AG09319 (cell line): ENCODE results near the gene C1GALT1C1L.

Experiments
- DNase-seq: peaks from one replicate; pipeline ENCODE4 v3.0.0-alpha.2; 2010; ENCODE audit warnings: low read depth; ENCODE audit errors: extremely low read depth
- TF ChIP-seq, protein P1 (sequence below): IDR thresholded peaks from 2 replicates; pipeline ENCODE4 v1.5.1; 2011; ENCODE audit warnings: low read depth, mild to moderate bottlenecking, inconsistent platforms, low read length, moderate library complexity

Gene C1GALT1C1L

DNA sequence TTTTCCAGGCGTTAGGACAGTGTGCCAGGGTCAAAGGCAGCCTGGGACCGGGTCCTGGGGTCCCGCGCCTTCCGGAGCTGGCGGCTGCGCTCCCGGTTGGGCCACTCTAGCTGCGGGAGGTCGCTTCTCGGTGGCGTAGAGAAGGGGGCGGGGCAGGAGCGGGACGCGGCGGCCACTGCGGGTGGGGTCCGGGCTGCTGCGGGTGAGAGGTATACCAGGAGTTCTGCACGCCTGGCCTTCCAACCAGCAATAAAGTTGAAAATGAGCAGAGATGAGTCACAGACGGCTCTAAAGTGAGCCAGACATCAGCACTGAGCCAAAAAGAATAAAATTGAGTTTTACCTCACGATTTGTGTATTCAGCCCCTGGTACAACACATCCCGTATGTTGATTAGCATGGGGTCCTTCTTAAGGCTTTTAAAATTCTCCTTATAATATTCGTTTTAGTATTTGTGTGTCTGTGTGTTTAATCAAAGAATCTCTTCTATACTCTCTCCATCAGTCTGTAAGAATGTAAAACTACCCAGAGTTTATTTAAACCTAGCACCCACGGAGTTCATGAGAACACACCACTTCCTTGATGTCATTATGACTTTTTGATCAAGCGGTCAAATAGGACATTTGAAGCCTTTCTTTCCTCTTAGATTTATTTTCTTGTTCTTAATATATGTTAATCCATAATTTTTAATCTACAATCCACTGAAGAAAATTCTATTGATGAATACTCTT lies at the start of gene C1GALT1C1L:
Gene C1GALT1C1L, minus strand, starts transcription at position 108 of the 729 bp plus-strand sequence. Its CDS starts 107 bp downstream, at position 1.
- TF ChIP-seq, protein P1, sequence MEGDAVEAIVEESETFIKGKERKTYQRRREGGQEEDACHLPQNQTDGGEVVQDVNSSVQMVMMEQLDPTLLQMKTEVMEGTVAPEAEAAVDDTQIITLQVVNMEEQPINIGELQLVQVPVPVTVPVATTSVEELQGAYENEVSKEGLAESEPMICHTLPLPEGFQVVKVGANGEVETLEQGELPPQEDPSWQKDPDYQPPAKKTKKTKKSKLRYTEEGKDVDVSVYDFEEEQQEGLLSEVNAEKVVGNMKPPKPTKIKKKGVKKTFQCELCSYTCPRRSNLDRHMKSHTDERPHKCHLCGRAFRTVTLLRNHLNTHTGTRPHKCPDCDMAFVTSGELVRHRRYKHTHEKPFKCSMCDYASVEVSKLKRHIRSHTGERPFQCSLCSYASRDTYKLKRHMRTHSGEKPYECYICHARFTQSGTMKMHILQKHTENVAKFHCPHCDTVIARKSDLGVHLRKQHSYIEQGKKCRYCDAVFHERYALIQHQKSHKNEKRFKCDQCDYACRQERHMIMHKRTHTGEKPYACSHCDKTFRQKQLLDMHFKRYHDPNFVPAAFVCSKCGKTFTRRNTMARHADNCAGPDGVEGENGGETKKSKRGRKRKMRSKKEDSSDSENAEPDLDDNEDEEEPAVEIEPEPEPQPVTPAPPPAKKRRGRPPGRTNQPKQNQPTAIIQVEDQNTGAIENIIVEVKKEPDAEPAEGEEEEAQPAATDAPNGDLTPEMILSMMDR, result no peak
- no peak for DNase-seq

DNA sequence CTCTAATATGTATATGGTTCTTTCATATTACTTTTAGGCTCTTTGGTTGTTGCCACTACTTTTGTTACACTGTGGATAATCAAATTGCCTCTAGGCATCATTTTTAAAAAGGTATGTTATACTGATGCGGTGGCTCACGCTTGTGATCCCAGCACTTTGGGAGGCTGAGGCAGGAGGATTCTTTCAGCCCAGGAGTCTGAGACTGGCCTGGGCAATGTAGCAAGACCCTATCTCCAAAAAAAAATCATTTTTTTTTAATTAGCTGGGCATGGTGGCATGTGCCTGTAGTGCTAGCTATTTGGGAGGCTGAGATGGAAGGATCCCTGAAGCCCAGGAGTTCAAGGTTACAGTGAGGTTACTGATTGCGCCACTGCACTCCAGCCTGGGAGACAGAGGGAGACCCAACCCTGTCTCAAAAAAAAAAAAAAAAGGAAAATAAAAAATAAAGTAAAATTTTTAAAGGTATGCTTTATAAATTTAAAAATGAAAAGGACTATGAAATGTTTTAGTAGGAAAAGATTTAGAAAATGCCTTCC lies 49.5 kb upstream of the C1GALT1C1L start:
- no peak for DNase-seq
- TF ChIP-seq, protein P1, result no peak

DNA sequence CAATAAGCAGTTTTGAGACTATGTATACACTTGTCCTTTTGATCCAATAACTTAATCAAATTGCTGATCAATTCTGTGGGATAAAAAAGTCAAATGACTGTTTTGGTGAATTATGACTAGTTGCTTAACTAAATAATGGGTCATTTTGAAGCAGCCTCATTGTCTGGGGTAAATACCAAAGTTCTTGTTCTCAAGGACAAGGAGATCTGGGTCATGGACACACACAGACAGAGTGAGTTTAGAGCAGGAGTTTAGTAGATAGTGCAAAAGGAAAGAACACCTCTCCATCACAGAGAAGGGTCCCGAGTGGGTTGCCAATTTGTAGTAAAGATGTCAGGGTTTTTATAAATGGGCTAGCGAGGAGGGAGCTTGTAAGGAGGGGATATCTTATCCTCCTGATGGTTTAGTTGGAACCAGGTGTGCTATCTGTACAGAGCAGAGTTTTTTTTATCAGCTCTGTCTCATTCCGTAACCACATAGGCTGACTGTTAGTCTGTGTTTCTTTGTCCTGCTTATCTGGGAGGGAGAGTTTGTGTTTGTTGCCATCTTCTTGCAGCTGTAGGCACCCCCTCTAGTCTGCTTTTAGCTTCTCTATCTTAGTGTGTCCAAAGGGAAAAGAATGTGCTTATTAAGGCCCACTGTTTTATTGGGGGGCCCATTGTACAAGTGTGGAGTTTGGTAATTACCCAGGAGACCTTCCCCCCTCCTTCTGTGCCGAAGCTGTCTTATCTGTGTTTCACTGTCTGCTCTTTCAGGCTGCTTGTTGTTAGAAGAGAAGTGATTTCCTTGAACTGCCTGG lies 48.7 kb upstream of the C1GALT1C1L start:
- DNase-seq, result no peak
- TF ChIP-seq, protein P1, result no peak

DNA sequence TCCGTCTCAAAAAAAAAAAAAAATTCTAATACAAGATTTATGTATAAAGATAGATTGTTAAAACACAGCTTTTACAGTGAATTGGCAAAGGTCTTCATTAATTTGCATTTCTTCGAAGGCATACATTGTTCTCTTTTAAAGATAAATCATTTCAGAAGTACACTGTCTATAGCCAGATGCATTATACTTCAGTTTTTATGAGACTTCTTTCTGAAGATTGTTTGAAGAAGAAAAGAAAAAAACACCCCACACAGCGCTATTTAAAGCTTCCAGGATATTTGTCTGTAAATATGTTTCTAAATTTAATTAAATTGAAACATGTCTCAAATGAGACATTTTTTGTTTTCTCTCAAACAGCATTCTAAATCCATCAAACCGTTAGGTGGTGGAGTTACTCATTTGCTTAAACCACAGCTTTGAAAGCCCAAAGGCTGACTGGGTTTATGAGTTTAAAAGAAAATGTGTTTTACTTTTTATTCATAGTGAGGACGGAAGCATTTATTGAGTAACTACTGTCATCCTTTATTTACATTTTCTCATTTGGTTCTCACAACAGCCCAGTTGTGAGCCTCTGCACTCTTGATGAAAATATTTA lies 42.4 kb upstream of the C1GALT1C1L start:
- TF ChIP-seq, protein P1, result no peak
- DNase-seq, result no peak

DNA sequence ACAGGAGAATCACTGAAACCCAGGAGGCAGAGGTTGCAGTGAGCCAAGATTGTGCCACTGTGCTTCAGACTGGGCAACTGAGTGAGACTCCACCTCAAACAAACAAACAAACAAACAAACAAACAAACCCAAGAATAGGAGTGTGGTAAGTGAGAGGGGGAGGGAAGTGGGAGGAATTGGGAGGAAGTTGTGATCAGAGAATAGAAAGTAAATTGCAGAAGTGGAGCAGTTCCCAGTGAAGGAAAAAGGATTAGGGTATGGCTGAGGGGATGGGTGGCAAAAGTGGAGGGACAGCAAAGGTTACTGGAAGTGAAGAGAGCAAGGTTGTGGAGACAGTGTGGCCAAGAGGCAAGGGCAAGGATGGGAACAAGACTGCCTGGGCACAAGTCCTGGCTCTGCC lies 41.1 kb upstream of the C1GALT1C1L start:
- TF ChIP-seq, protein P1, result no peak
- no peak for DNase-seq

DNA sequence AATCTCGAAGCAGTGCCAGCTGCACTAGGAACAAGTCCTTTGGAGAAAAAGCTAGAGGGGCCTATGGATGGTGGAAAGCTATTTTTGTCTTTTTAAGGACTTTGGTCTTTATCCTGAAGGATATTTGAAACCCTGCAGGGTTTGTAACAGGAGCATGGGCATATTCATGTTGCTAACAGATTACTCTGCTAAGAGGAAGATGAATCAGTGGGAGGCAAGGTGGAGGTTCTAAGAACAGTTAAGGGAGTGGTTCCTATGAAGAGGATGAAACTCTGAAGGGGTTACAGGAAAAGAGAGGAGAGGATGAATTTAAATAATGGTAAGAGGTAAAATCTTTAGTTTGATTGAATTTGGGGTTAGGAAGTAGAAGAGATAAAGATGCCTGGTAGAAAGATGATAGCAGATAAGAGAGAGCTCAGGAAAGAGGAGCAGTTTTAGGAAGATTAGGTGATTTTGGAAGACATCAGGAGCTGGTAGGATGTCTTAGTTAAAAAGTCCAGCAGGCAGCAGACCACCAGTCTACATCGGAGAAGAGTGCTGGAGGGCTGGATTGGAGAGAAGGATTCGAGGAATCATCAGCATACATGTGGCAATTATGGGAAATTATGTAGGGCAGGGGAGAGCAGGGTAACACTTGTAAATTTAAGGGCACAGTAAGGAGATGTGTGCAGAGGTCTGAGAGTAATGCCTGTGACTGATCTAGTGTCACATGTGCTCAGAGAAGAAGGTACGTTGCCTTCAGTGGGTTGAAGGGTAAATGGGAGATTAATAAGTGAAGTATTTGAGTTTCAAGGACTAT lies 39.3 kb upstream of the C1GALT1C1L start:
- TF ChIP-seq, protein P1, result no peak
- DNase-seq, result no peak
